Stomach smooth muscle (tissue), 2 donors: ENCODE measurements around the gene UGT1A9.

ENCODE experiments used
- H3K27ac ChIP-seq: one replicate; pipeline ENCODE4 v1.7.0; 2013; ENCODE audit warnings: mild to moderate bottlenecking, low read length, inconsistent platforms
- H3K27me3 ChIP-seq, 2 donors: one replicate each; pipeline ENCODE4 v1.7.0; 2013; ENCODE audit warnings: low read length in 2 of 2; ENCODE audit not compliant: insufficient read depth in 2 of 2, control insufficient read depth in 1 of 2
- H3K36me3 ChIP-seq, 2 donors: one replicate each; pipeline ENCODE4 v1.7.0; 2013; ENCODE audit warnings: low read length in 2 of 2; ENCODE audit not compliant: control insufficient read depth in 2 of 2, insufficient read depth in 2 of 2
- H3K4me1 ChIP-seq: one replicate; pipeline ENCODE4 v1.7.0; 2013; ENCODE audit warnings: low read length; ENCODE audit not compliant: control insufficient read depth, insufficient read depth
- H3K4me3 ChIP-seq, 2 donors: one replicate each; pipeline ENCODE4 v1.7.0; 2013; ENCODE audit warnings: low read length in 2 of 2
- H3K9ac ChIP-seq, 2 donors: one replicate each; pipeline ENCODE4 v1.7.0; 2013; ENCODE audit warnings: low read length in 2 of 2, mild to moderate bottlenecking in 1 of 2
- H3K9me3 ChIP-seq, 2 donors: one replicate each; pipeline ENCODE4 v1.7.0; 2013; ENCODE audit warnings: low read length in 2 of 2; ENCODE audit not compliant: control insufficient read depth in 2 of 2
- donor health status: healthy.
- donor health status: Pancreatic carcinoma.

The UGT1A9 gene

DNA sequence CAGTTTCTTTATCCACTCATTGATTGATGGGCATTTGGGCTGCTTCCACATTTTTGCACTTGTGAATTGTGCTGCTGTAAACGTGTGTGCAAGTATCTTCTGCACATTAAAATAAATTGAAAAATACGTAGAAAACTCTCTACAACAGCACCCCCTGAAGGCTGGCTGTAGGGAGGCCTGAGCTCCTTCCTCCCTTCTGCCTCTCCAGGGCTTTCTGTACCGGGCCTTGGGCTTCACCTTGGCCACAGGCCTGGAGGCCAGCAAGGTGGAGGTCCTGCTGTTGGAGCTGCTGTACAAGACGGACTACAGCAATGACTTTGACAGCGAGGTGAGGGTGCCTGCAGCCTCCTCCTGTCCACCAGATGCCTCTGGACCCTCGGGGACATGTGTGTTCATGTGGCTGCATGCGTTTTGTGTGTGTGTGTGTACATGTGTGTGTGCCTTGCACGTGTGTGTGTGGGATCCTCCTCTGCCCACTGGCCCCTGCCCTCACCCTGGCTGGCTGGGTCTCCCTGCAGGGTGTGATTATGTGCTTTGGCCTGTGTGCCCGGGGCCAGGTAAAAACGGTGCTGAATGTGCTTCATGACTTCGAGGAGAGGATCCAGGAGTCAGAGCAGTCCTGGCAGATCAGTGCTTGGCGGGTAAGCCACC is 135.6 kb downstream of the UGT1A9 start:
- no peaks in the 10 kb centered on the region for H3K36me3 ChIP-seq
- H3K4me1 ChIP-seq: no peaks in the 10 kb centered on the region
- H3K9ac ChIP-seq: no peak overlapping the region
- H3K27me3 ChIP-seq: peaks cover 3 to 10% of the 10 kb centered on the region in 2 donors
- H3K9me3 ChIP-seq: peaks cover 0 to 6% of the 10 kb centered on the region in 2 donors
- H3K4me3 ChIP-seq: no peak overlapping the region
- no peak overlapping the region for H3K27ac ChIP-seq

DNA sequence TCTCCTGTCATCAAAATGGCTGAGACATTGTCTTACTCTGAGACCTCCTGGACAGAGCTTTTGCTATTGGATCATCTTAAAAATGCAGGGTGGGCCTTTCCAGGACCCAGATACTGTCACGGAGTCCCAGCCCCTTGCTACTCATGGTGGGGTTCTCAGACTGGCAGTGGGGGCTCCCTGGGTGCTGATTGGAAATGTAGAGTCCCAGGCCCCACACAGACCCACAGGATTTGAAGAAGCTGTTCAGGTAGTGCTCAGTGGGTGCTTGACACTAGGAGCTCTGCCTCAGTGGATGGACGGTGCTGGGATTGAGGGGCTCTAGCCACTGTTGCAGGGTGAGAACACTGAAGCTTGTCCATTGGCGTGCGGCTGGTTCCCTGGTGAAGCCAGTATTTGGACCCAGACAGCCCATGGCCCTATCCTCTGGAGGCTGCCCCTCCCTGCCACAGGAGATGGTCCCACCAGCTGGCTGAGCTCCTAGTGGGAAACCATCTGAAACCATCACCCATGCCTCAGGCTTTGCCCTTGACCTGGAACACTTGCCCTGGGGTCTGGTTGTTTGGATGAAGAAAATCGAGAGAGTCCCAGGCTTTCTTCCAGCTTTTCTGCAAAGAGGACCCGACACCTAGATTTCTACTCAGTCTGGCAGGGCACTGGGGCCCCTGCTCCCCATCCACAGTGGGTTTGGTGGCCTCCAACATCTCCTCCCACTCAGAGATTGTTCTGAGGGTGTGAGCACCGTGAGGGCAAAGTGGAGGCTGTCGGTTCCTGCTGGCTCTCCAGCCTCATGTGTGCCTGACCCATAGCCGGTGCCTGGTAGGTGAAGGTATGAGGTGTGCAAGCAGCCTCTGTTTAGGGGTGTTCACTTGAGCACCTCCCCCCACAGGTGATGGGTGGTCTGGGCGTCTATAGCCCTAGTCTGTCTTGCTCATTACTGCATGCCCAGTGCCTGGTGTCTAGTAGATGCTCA is 136.6 kb downstream of the UGT1A9 start:
- no peaks in the 10 kb centered on the region for H3K36me3 ChIP-seq
- no peaks in the 10 kb centered on the region for H3K4me1 ChIP-seq
- H3K9me3 ChIP-seq: peaks cover 0 to 6% of the 10 kb centered on the region in 2 donors
- H3K4me3 ChIP-seq: no peak overlapping the region
- no peak overlapping the region for H3K27ac ChIP-seq
- H3K9ac ChIP-seq: no peak overlapping the region
- H3K27me3 ChIP-seq: peaks cover 3 to 12% of the 10 kb centered on the region in 2 donors

DNA sequence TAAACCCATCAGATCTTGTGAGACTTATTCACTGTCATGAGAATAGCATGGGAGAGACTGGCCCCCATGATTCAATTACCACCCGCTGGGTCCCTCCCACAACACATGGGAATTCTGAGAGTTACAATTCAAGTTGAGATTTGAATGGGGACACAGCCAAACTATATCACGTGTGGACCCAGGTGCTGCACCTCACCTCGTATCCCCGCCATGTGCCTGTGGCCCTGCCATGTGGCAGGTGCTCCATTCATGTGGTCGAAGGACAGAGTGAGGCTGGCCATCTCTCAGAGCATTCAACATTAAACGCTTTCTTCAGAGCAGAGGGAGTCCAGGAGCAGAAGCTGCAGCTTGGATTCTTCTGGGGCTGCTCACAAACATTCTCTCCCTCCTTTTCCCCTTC is 138.7 kb downstream of the UGT1A9 start:
- no peaks in the 10 kb centered on the region for H3K4me1 ChIP-seq
- no peak overlapping the region for H3K4me3 ChIP-seq
- H3K27me3 ChIP-seq: peaks cover 3 to 9% of the 10 kb centered on the region in 2 donors
- H3K27ac ChIP-seq: no peak overlapping the region
- H3K9me3 ChIP-seq: peaks cover 0 to 6% of the 10 kb centered on the region in 2 donors
- no peak overlapping the region for H3K9ac ChIP-seq
- no peaks in the 10 kb centered on the region for H3K36me3 ChIP-seq

DNA sequence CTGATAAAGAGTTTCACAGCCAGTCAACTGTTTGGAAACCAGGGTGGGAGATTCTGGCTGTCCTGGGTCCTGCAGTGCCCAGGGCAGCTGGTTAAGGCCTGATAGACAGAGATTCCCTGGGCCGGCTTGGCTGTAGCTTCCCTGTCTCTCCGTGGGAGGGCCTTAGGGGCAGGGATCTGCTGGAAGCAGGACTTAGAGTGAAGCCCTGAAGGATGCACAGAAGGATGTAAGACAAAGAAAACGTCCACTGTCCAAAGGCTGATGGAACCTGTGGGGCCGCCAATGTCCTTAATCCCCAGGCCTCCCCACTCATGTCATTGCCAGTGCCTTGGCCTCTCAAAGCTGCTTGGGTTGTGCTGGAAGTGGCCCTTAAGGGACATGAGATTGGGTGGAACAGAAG is 139.4 kb downstream of the UGT1A9 start:
- Histone ChIP-seq H3K36me3 (no peaks in the 10 kb centered on the region), H3K27me3 (peaks cover 3 to 9% of the 10 kb centered on the region in 2 donors), H3K4me3 (no peak overlapping the region), H3K4me1 (no peaks in the 10 kb centered on the region), H3K9ac (no peak overlapping the region), H3K9me3 (peaks cover 0 to 6% of the 10 kb centered on the region in 2 donors), H3K27ac (no peak overlapping the region)

DNA sequence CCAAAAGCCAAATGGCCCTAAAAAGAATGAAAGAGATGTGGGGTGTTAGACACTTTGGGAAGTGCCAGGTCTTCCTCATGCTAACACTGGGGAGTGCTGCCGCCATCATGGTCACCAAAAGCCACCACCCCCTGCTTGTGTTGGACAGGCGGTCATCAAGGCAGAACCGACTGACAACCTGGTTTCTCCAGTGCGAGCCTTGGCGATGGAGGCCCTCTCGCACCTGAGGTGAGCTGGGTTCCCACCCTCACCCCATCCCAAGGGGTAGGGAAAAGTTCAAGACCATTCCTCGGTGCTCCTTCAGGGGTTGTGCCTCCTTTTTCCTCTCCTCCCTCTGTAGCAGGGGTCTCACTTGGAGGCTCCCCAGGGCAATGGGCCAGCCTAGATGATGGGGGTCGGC is 140.0 kb downstream of the UGT1A9 start:
- Histone ChIP-seq H3K9me3 (peaks cover 0 to 6% of the 10 kb centered on the region in 2 donors), H3K36me3 (no peaks in the 10 kb centered on the region), H3K4me1 (no peaks in the 10 kb centered on the region), H3K9ac (no peak overlapping the region), H3K27ac (no peak overlapping the region), H3K27me3 (peaks cover 3 to 9% of the 10 kb centered on the region in 2 donors), H3K4me3 (no peak overlapping the region)

DNA sequence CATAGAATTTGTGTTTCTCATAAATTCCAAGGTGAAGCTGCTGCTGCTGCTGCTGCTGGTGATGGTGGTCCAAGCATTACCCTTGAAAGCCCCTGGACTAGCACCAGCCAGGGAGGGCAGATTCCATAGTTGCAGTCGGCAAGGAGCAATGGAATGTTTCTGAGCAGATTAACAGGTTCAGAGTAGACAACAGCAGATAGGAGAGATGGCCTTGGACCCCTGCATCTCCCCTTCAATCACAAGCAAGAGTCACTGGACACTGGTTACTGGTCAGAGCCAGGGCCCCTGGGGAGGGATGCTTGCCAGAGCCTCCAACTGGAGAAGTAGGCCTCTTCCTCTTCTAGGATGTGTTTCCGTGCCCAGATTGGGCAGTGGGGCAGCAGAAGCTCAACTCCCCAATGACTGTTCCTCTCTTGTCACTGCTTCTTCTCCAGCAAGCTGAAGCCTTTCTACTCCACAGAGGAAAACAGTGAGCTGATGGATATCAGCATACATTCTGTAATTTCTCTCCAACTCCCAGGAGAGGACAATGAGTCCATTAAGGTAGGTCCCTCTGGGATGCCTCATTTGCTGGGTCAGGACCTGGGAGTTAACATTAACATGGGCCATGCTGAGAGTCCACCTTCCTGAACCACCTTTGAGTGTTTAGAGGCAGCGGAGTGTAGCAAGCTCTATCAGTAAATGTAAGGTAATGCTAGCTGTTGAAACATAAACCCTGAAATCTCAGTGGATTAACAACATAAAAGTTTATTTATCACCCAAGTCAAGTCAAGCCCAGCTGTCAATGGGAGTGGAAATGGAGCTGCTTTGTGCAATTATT is 141.7 kb downstream of the UGT1A9 start:
- Histone ChIP-seq H3K9ac (no peak overlapping the region), H3K4me1 (no peaks in the 10 kb centered on the region), H3K36me3 (no peaks in the 10 kb centered on the region), H3K27me3 (peaks cover 0 to 6% of the 10 kb centered on the region in 2 donors), H3K9me3 (no peaks in the 10 kb centered on the region), H3K4me3 (no peak overlapping the region), H3K27ac (no peak overlapping the region)

DNA sequence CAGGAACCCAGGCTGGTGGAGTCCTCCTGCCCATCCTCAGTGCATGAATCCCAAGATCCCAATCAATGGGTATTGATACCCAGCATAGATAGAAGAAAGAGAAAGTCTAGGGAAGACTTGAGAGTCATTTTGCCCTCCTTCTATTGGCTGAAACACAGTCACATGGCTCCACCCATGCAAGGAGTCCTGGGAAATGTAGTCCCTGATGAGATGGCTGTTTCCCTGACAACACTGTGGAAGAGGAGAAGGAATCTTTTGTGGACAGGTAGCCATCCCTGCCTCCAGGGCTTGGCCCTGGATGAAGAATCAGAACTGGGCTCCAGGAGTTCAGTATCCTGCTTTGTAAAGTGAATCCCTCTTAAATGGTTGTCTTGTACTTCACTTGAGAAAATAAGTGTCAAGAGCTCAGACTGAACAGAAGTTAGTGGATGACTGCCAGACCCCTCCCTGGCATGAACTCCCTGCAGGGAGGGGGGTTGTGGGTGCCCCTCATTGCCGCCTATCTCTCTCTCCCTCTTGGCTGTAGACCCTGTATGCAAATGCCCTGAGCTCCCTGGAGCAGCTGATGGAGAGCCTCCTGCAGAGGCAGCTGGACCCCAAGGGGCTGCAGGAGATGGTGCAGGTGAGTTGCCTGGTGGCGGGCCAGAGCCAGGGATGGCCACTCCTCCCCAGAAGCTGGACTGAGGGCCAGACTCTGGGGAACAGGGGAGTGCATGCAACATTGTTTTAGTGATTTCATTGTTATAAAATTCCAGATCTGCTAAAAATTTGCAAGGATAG is 142.5 kb downstream of the UGT1A9 start:
- Histone ChIP-seq H3K9me3 (no peaks in the 10 kb centered on the region), H3K27ac (no peak overlapping the region)

GRCh38 chr2:233815861-233816260 is 144.2 kb downstream of the UGT1A9 start:
- no peak overlapping the region for H3K9ac ChIP-seq
- H3K27ac ChIP-seq: no peak overlapping the region
- H3K9me3 ChIP-seq: no peaks in the 10 kb centered on the region
- H3K4me1 ChIP-seq: no peaks in the 10 kb centered on the region
- H3K27me3 ChIP-seq: peaks cover 0 to 5% of the 10 kb centered on the region in 2 donors
- no peak overlapping the region for H3K4me3 ChIP-seq
- no peaks in the 10 kb centered on the region for H3K36me3 ChIP-seq

More for the DNA sequence above, 142.5 kb downstream of the UGT1A9 start:
- Histone ChIP-seq H3K36me3 (no peaks in the 10 kb centered on the region), H3K9ac (no peak overlapping the region), H3K27me3 (peaks cover 0 to 3% of the 10 kb centered on the region in 2 donors), H3K4me1 (no peaks in the 10 kb centered on the region), H3K4me3 (no peak overlapping the region)

- no peak overlapping the region for H3K27ac ChIP-seq
- H3K4me3 ChIP-seq: no peak overlapping the region
- no peaks in the 10 kb centered on the region for H3K9me3 ChIP-seq
- no peak overlapping the region for H3K9ac ChIP-seq
- no peaks in the 10 kb centered on the region for H3K4me1 ChIP-seq
- H3K36me3 ChIP-seq: no peaks in the 10 kb centered on the region
- peaks cover 0 to 3% of the 10 kb centered on the region in 2 donors for H3K27me3 ChIP-seq
These were observed 144.6 kb downstream of the UGT1A9 start for GRCh38 chr2:233816334-233816733.

- no peaks in the 10 kb centered on the region for H3K9me3 ChIP-seq
- no peak overlapping the region for H3K9ac ChIP-seq
- no peak overlapping the region for H3K27ac ChIP-seq
- no peaks in the 10 kb centered on the region for H3K4me1 ChIP-seq
- peaks cover 0 to 3% of the 10 kb centered on the region in 2 donors for H3K27me3 ChIP-seq
- no peak overlapping the region for H3K4me3 ChIP-seq
- H3K36me3 ChIP-seq: no peaks in the 10 kb centered on the region
These were observed 145.1 kb downstream of the UGT1A9 start for GRCh38 chr2:233816771-233817170.
